IMR-90 (cell line): Measurements from ENCODE around the gene SCN8A. TPM values are rescaled to one million over a fixed set of nuclear protein-coding genes. Genes with fewer than 3 reads are reported as not detected.
A peak's percentile ranks its signal among the peaks of the same experiment; 100 is the strongest.

ENCODE experiments used
- ATAC-seq: fragments of 200-7000 bp; cut with Tn5 transposase; 2 replicates; pipeline ENCODE4 v1.9.1; 2020; ENCODE audit warnings: low read depth, mild to moderate bottlenecking, moderate library complexity
- BruUV-seq: library from RNA; stranded (reverse); fragments of 400-500 nt; replicated peaks from 2 replicates; lab custom pipeline; 2021; lab: Mats Ljungman, UMichigan
- CTCF ChIA-PET: fragments of 300-600 bp; formaldehyde crosslinking; extraction: SDS; loops from one replicate; lab custom pipeline; 2021; ENCODE audit warnings: antibody characterized with exemption; lab: Yijun Ruan, JAX
- POLR2A ChIA-PET: fragments of 300-600 bp; sonication (Branson Sonifier 250); formaldehyde crosslinking; loops from one replicate; lab custom pipeline; 2022; ENCODE audit warnings: antibody characterized with exemption; ENCODE audit not compliant: unreplicated experiment; lab: Charles Lee
- DNase-seq: peaks from one replicate; pipeline ENCODE4 v3.0.0; 2013
- H2AFZ ChIP-seq: replicated peaks from 2 replicates; pipeline ENCODE3; 2013; ENCODE audit warnings: low read length, mild to moderate bottlenecking; ENCODE audit not compliant: poor library complexity
- H2AK5ac ChIP-seq: 2 replicates; pipeline ENCODE4 v1.6.1; 2013; ENCODE audit warnings: low read depth, low read length, inconsistent platforms
- H2AK9ac ChIP-seq: replicated peaks from 2 replicates; pipeline ENCODE3; 2013; ENCODE audit warnings: mild to moderate bottlenecking, low read depth, low read length, moderate library complexity; ENCODE audit not compliant: poor library complexity
- H2BK120ac ChIP-seq: 2 replicates; pipeline ENCODE4 v1.6.1; 2013; ENCODE audit warnings: low read depth, low read length, inconsistent platforms
- H2BK15ac ChIP-seq: 3 replicates; pipeline ENCODE4 v1.6.1; 2013; ENCODE audit warnings: low read depth, low read length, inconsistent platforms
- H2BK20ac ChIP-seq: 2 replicates; pipeline ENCODE4 v1.6.1; 2013; ENCODE audit warnings: low read depth, mild to moderate bottlenecking, inconsistent platforms, low read length, moderate library complexity
- H2BK5ac ChIP-seq: 2 replicates; pipeline ENCODE4 v1.6.1; 2013; ENCODE audit warnings: mild to moderate bottlenecking, low read depth, low read length, inconsistent platforms; ENCODE audit not compliant: poor library complexity, severe bottlenecking
- H3K14ac ChIP-seq: replicated peaks from 2 replicates; pipeline ENCODE4 v1.6.1; 2013; ENCODE audit warnings: low read depth, low read length, inconsistent platforms
- H3K18ac ChIP-seq: 2 replicates; pipeline ENCODE4 v1.6.1; 2013; ENCODE audit warnings: low read depth, low read length, control low read depth
- H3K23ac ChIP-seq: 2 replicates; pipeline ENCODE4 v1.6.1; 2013; ENCODE audit warnings: low read depth, low read length, inconsistent platforms
- H3K27ac ChIP-seq: 2 replicates; pipeline ENCODE4 v1.5.1; 2013; ENCODE audit warnings: mild to moderate bottlenecking, control low read depth, low read length; ENCODE audit not compliant: insufficient read depth
- H3K27me3 ChIP-seq: 2 replicates; pipeline ENCODE4 v1.6.1; 2013; ENCODE audit warnings: low read length; ENCODE audit not compliant: control insufficient read depth, insufficient read depth
- H3K36me3 ChIP-seq: 2 replicates; pipeline ENCODE4 v1.6.1; 2013; ENCODE audit warnings: low read length, mixed read lengths; ENCODE audit not compliant: control insufficient read depth, insufficient read depth
- H3K4ac ChIP-seq: 2 replicates; pipeline ENCODE4 v1.6.1; 2013; ENCODE audit warnings: low read depth, low read length, inconsistent platforms
- H3K4me1 ChIP-seq: 2 replicates; pipeline ENCODE4 v1.6.1; 2013; ENCODE audit warnings: low read length, mixed read lengths; ENCODE audit not compliant: control insufficient read depth, insufficient read depth
- H3K4me2 ChIP-seq: 2 replicates; pipeline ENCODE4 v1.6.1; 2013; ENCODE audit warnings: low read depth, mild to moderate bottlenecking, control low read depth, low read length, moderate library complexity
- H3K4me3 ChIP-seq: 2 replicates; pipeline ENCODE4 v1.5.1; 2013; ENCODE audit warnings: low read depth, mild to moderate bottlenecking, control low read depth, low read length, moderate library complexity; ENCODE audit not compliant: insufficient read depth
- H3K56ac ChIP-seq: 2 replicates; pipeline ENCODE4 v1.6.1; 2013; ENCODE audit warnings: low read length, inconsistent platforms; ENCODE audit not compliant: insufficient read depth; ENCODE audit errors: extremely low read depth
- H3K79me1 ChIP-seq, 2 experiments: 2 replicates each; pipeline ENCODE4 v1.6.1; 2013; ENCODE audit warnings: low read length in 2 of 2, inconsistent platforms in 1 of 2, low read depth in 1 of 2
- H3K9ac ChIP-seq: 2 replicates; pipeline ENCODE4 v1.6.1; 2013; ENCODE audit warnings: low read depth, low read length, control low read depth
- H3K9me1 ChIP-seq: 2 replicates; pipeline ENCODE4 v1.6.1; 2013; ENCODE audit warnings: low read length, inconsistent platforms; ENCODE audit not compliant: insufficient read depth
- H3K9me3 ChIP-seq: 2 replicates; pipeline ENCODE4 v1.6.1; 2013; ENCODE audit warnings: low read length; ENCODE audit not compliant: control insufficient read depth, insufficient read depth
- H4K20me1 ChIP-seq: 2 replicates; pipeline ENCODE4 v1.6.1; 2013; ENCODE audit warnings: low read length, inconsistent platforms; ENCODE audit not compliant: insufficient read depth
- H4K5ac ChIP-seq: 2 replicates; pipeline ENCODE4 v1.6.1; 2013; ENCODE audit warnings: mild to moderate bottlenecking, low read depth, low read length, control low read depth
- H4K8ac ChIP-seq, 2 experiments: 2 replicates each; pipeline ENCODE4 v1.6.1; 2013; ENCODE audit warnings: low read depth in 2 of 2, low read length in 2 of 2, control low read depth in 1 of 2, inconsistent platforms in 1 of 2
- H4K91ac ChIP-seq: 2 replicates; pipeline ENCODE4 v1.6.1; 2013; ENCODE audit warnings: low read depth, low read length, inconsistent platforms; ENCODE audit not compliant: insufficient read depth
- CEBPB ChIP-seq: IDR thresholded peaks from 2 replicates; pipeline ENCODE4 v1.6.1; 2012; ENCODE audit warnings: low read depth, low read length, improper control_type of control experiment
- RFX5 ChIP-seq: IDR thresholded peaks from 2 replicates; pipeline ENCODE4 v1.8.0; 2012; ENCODE audit warnings: low read depth, mild to moderate bottlenecking, low read length, moderate library complexity
- WGBS, 2 experiments: methylation state at CpG; one replicate each; pipeline versions ENCODE4 v1.1.5 to v1.1.7; 2013; ENCODE audit warnings: missing lambda C conversion rate in 2 of 2; ENCODE audit not compliant: insufficient read length in 1 of 2; ENCODE audit errors: extremely low coverage in 2 of 2; 5-methylcytosine and 5-hydroxymethylcytosine counted together
- dilution Hi-C: fragments of 300-500 bp; cut with HindIII; formaldehyde crosslinking; loops from one replicate; pipeline ENCODE4 v1.14.3; 2018; ENCODE audit warnings: low sequenced_read_pairs; ENCODE audit not compliant: unreplicated experiment
- in situ Hi-C: fragments of 300-500 bp; cut with MboI; formaldehyde crosslinking; loops from 3 replicates; pipeline ENCODE4 v1.14.3; 2019; ENCODE audit warnings: low sequenced_read_pairs, inconsistent platforms, mixed read lengths
- intact Hi-C: fragments of 100-400 bp; cut with micrococcal nuclease; formaldehyde crosslinking; loops from 2 replicates; pipeline ENCODE4 v1.10.0; 2022
- polyA plus RNA-seq, 3 experiments: library from polyadenylated mRNA; depleted of rRNA; stranded (reverse); fragments of >200 nt; gene quantifications; 2 replicates each; pipeline ENCODE4 v1.2.3, GENCODE V29; 2012; ENCODE audit warnings: low replicate concordance in 1 of 3
- total RNA-seq: library from RNA; depleted of rRNA; stranded (reverse); fragments of >200 nt; gene quantifications from 2 replicates; pipeline ENCODE4 v1.2.3, GENCODE V29; 2012

The SCN8A gene
- total and polyA plus RNA-seq, 2 of the 4 experiments (the other 2 are of a cell fraction): 6.9 to 19.7 TPM

DNA sequence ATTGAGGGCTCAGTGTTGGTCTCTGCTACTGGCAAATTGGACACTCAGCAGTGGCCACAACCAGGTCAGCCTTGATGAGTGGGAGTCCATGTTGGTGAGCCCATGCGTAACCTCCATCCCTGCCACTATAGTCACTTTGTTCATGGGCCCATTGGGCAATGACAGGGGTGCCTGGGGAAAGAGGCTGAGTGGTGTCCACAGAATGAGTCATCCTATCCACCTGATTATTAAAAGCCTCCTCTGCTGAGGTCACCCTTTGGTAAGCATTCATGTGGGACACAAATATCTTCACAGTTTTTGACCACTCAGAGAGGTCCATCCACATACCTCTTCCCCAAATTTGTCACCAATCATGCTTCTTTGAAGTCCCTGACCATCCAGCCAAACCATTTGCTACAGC is 207.5 kb downstream of the SCN8A start:
- dilution Hi-C loops: no loop called here
- no CpG with 5 or more reads among the region's 1 CpG for WGBS, 2 experiments
- POLR2A ChIA-PET: no interaction called here

More for the DNA sequence above, 207.5 kb downstream of the SCN8A start:
- Histone ChIP-seq H3K9me1 (0 out of 2 replicates have a peak, but pooled peaks cover 3% of the 10 kb centered on the region), H2AK9ac (no peak overlapping the region), H3K36me3 (peaks cover 6% of the 10 kb centered on the region; the same call in 1 of the 2 replicates), H3K27ac (no peak overlapping the region), H3K4me1 (no peaks in the 10 kb centered on the region), H3K9ac (no peak overlapping the region), H4K8ac (no peak overlapping the region), H4K20me1 (no peaks in the 10 kb centered on the region), H3K4ac (no peak overlapping the region), H3K14ac (no peak overlapping the region), H3K4me3 (no peak overlapping the region), H4K91ac (no peak overlapping the region), H3K4me2 (no peak overlapping the region), H2BK20ac (no peak overlapping the region), H2AK5ac (no peak overlapping the region), H3K79me1 (no peaks in the 10 kb centered on the region), H3K9me3 (no peaks in the 10 kb centered on the region), H2BK15ac (no peak overlapping the region), H2BK120ac (no peak overlapping the region), H3K27me3 (no peaks in the 10 kb centered on the region), H3K23ac (no peak overlapping the region), H3K18ac (no peak overlapping the region), H2BK5ac (no peak overlapping the region), H4K5ac (no peak overlapping the region), H3K56ac (no peak overlapping the region), H2AFZ (no peak overlapping the region)
- no TSS peak for BruUV-seq
- no peak for DNase-seq
- TF ChIP-seq CEBPB (peak; percentile 73), RFX5 (no peak)
- intact Hi-C loops (no loop called here), in situ Hi-C loops (no loop called here)
- CTCF ChIA-PET: no interaction called here
- no peak for ATAC-seq
